DMS153 treated with DMSO at 0.1 percent for 48 hours (cell line): Measurements from ENCODE around the gene ZNF587.
"Not testable (repeated sequence)": the region's sequence is repeated elsewhere in the genome, so short reads cannot be mapped to it uniquely, and the experiment has no call there.

Source experiments
- DNase-seq: peaks from one replicate; lab custom pipeline; 2025; ENCODE audit not compliant: unreplicated experiment; lab: John Stamatoyannopoulos, UW

ZNF587 gene

DNA sequence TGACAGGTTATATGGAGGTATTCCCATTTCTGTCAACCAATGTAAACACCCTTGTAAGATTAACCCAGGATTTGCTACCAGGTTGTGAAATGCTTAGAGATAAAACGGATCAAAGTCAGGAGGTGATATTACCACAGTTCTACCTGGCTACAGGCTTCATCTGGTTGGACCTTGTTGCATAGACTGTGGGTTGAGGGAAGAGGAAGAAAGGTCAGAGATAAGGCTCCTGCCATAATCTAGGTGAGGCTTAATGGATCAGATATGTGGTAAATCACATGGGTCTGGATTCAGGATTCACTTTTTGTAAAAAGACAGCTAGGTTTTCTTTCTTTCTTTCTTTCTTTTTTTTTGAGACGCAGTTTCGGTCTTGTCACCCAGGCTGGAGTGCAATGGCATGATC, 28.2 kb upstream of the ZNF587 start:
- DNase-seq: not testable (repeated sequence)

DNA sequence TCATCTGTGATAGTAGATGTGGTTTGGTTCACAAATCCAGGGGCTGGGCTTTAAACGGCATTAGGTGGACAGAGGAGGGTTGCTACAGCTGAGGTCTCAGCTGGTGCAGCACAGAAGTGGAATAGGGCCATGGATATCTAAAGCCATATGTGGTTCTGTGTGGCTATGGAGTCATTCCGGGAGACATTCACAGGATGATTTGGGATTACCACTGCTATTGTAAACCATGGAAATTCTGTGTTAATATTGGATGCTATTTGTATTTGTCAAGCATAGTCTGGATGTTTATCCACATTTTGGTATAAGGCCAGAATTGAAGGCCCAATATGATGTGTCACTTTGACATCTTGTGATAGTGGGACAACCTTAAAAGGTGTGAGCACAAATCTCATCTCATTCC, 26.5 kb upstream of the ZNF587 start:
- DNase-seq: not testable (repeated sequence)

- DNase-seq: not testable (repeated sequence)
Measured at GRCh38 chr19:57823608-57824007, 26.1 kb upstream of the ZNF587 start.

DNA sequence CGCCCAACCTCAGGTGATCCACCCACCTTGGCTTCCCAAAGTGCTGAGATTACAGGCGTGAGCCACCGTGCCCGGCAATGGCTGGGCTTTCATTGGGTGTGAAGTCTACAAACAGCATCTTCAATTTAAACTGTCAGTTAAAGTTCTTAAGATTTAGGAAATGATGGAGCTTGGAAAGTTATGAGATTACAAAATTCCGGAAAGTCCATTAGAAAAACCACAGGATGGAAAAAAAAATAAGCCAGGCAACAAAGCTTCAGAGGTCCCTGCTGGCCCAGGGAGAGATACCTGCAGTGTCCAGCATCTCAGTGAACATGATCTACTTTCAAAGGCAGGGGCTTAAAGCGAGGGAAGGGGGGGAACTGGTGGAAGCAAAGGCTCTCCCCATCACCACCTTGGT, 24.1 kb upstream of the ZNF587 start:
- no peak for DNase-seq

DNA sequence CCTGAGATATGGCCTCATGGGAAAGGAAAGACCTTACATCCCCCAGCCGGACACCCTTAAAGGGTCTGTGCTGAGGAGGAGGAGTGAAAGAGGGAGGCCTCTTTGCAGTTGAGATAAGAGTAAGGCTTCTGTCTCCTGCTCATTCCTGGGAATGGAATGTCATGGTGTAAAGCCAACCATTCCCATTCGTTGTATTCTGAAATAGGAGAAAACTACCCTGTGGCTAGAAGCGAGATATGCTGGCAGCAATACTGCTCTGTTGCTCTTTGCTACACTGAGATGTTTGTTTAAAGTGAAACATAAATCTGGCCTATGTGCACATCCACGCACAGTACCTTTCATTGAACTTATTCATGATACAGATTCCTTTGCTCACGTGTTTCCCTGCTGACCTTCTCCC, 20.3 kb upstream of the ZNF587 start:
- DNase-seq: no peak

- no peak for DNase-seq
Measured at GRCh38 chr19:57830071-57830602, 19.5 kb upstream of the ZNF587 start, which contains the start of gene ZNF587B. ZNF587B (plus strand) TSS chr19:57830299; CDS start chr19:57830529, 230 bp downstream.

DNA sequence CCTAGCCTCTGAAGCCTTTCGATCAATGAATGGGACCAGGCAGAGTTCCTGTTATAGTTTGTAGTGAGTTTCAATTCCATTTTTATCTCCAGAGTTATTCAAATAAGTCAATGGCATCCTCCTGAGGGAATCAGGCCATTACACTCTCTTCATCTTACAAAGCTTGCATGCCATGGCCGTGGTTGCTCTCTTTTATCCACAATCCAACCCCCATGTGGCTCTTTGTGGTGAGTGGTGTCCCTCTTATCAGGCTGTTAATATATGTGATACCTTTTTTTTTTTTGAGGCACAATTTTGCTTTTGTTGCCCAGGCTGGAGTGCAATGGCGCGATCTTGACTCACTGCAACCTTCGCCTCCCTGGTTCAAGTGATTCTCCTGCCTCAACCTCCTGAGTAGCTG, 12.7 kb upstream of the ZNF587 start:
- not testable (repeated sequence) for DNase-seq

- not testable (repeated sequence) for DNase-seq
Measured at GRCh38 chr19:57838622-57839191, 11.0 kb upstream of the ZNF587 start.

DNA sequence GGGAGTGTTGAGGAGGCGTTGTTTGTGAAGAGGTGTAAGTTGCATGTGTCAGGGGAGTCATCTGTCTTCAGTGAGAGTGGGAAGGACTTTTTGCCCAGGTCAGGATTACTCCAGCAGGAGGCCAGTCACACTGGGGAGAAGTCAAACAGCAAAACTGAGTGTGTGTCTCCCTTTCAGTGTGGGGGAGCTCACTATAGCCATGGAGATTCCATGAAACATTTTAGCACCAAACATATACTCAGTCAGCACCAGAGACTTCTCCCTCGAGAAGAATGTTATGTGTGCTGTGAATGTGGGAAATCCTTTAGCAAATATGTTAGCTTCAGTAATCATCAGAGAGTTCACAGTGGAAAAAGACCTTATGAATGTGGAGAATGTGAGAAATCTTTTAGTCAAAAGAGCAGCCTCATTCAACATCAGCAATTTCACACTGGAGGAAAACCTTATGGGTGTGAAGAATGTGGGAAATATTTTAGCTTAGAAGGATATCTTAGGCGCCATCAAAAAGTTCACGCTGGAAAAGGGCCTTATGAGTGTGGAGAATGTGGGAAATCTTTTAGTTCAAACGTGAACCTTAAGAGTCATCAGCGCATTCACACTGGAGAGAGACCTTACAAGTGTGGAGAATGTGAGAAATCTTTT, 8.4 kb upstream of the ZNF587 start:
- no peak for DNase-seq

- not testable (repeated sequence) for DNase-seq
Measured at GRCh38 chr19:57847164-57847563, 2.5 kb upstream of the ZNF587 start.

DNA sequence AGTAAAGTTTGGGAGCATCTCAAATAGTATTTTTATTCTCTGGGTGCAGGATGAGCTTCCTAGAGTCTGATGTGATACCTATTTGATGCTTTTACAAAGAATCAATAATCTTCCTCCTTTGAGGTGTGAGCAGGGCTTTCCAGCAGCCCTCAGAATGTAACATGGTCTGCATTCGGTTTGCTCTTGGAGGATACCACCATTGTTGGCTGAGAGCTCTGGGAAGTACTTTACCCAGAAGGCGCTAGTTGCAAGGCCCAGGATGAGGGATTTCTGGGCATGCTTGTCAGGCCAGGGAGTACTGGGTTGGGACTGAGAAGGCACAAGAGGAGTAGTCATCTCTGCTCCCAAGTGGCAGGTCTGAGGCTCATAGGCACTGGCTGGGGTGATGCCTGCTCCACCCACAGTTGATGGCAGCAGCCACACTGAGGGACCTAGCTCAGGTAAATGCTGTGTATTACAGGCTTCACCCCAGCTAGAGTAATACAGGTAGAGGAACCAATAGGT, 445 bp upstream of the ZNF587 start:
- not testable (repeated sequence) for DNase-seq

DNA sequence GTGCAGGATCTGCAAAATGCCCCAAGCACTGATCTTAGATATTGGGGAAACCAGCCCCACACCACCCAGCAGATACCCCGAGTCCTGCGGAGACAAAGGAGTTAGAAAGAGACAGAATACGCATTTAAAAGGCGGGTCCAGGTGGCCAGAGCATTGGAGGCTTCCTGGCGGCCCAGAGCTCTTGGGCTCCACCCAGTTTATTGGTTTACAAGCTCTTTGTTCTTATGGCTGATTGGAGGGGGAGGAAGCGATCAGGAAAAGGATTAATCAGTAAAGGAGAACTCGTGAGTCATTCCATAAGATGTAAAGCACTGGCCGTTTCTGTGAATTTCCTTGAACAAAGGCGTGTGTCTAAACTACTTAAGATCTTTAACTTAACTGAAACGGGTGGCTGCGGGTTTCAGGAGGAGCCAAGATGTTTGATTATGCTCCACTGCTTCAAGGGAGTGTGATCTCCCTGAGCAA, 926 bp downstream of the ZNF587 start:
- DNase-seq: no peak

- not testable (repeated sequence) for DNase-seq
Measured at GRCh38 chr19:57851812-57852603, 2.3 kb downstream of the ZNF587 start.

- not testable (repeated sequence) for DNase-seq
Measured at GRCh38 chr19:57854117-57854516, 4.5 kb downstream of the ZNF587 start.

DNA sequence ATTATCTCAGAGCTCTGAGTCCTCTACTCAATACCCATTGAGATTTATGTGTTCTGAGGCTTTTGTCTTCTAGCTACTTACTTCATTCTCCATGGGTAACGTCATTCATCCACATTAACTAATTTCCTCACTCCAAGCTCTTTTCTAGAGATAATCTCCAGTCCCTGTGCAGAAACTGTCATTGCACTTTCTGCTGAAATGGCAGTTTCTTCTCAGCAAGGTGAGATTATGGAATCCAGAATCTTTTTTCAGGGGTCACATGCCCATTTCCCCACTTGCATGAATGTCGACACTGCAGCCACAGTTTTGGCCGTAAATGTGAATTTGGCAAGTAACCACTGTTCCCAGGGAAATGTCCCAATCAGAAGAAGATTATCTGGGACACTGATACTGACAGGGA, 12.7 kb downstream of the ZNF587 start:
- not testable (repeated sequence) for DNase-seq

- no peak for DNase-seq
Measured at GRCh38 chr19:57867868-57868492, 18.3 kb downstream of the ZNF587 start.

DNA sequence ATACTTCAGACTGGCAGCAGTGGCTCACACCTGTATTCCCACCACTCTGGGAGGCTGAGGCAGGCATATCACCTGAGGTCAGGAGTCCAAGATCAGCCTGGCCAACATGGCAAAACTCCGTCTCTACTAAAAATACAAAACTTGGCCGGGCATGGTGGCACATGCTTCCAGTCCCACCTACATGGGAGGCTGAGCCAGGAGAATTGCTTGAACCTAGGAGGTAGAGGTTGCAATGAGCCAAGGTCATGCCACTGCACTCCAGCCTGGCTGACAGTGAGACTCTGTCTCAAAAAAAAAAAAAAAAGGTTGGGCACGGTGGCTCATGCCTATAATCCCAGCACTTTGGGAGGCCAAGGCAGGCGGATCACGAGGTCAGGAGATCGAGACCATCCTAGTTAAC, 20.0 kb downstream of the ZNF587 start:
- not testable (repeated sequence) for DNase-seq

DNA sequence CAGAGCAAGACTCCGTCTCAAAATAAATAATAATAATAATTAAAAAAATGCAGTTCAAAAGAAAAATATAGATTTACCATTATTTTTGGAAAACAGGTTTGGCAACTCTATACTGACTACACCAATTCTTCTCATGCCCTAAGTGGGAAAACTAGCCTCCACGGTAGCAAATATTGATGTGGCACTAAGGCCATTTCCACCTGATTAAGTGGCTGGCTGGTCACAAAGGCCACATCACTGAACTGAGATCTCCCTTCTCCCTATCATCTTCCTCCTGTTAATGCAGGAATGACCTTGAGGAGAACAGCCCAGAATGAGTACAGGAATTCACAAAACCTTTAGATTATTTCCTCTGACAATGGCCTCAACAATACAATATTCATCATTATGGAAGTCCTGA, 20.6 kb downstream of the ZNF587 start:
- DNase-seq: no peak

GRCh38 chr19:57872450-57872849, 22.8 kb downstream of the ZNF587 start:
- DNase-seq: no peak

GRCh38 chr19:57873883-57874799, 24.5 kb downstream of the ZNF587 start:
- not testable (repeated sequence) for DNase-seq
